Inflammatory macrophage treated with lipopolysaccharide for 1 hour (primary cell): ENCODE measurements around the gene CDH16.
"Not testable (repeated sequence)": the region's sequence is repeated elsewhere in the genome, so short reads cannot be mapped to it uniquely, and the experiment has no call there.

Experiments used
- DNase-seq, 2 donors: peaks; one replicate each; pipeline ENCODE4 v3.0.0-alpha.2; 2020 to 2022

The CDH16 gene

DNA sequence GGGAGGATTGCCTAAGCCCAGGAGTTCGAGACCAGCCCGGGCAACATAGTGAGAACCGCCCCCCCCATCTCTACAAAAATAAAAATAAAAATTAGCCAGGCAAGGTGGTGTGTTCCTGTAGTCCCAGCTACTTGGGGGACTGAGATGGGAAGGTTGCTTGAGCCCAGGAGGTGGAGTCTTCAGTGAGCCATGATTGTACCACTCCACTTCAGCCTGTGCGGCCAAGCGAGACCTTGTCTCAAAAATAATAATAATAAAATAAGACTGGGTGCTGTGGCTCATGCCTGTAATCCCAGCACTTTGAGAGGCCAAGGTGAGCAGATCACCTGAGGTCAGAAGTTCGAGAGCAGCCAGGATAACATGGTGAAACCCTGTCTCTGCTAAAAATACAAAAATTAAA is 26.9 kb downstream of the CDH16 start:
- DNase-seq, result no peak

DNA sequence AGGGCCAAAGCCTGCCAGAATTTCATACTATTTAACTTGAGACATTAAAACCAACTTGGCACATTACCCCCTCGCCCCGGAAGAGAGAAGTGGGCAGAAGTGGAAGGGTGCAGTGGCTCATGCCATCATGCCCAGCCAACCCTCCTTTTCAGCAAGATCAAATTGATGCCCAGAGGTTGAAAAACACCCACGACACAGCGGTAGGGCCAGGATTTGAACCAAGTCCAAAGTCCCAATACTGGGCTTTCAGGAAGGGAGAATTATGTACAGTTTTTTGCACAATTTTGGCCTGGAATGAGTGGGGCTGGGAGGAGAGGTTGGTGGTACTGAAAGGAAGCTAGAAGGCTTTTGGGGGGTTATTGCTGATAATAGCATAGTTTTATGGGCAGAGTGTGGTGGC is 27.3 kb downstream of the CDH16 start:
- no peak for DNase-seq

DNA sequence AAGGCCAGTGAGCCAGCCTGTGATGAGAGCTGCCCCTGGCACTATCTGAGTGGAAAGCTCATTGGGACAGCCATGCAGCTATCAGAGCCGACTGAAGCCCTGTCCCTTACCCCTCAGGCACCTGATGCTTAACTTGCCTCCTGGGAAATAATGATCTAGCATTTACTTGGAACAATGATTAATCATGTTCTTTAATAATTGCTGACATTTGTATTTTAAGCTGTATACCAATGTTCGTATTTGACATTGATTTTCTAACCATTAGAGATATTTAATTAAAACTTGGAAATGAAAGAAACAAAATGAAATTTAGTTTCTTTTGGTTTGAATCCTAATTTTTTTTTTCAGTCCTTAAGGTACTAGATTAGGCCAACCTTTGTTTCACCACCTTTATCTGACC is 27.9 kb downstream of the CDH16 start:
- DNase-seq, result no peak

DNA sequence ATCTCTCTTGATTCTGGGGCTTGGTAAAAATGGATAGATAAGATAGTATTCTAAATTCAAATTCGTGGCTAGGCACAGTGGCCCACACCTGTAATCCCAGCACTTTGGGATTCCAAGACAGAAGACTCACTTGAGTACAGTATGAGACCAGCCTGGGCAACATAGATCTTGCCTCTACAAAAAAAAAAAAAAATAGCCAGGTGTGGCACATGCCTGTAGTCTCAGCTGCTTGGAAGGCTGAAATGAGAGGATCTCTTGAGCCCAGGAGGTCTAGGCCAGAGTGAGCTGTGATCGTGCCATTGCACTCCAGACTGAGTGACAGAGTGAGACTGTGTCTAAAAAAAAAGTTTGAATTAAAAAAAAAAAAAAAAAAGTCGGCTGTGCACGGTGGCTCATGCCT is 29.1 kb downstream of the CDH16 start:
- no peak for DNase-seq

DNA sequence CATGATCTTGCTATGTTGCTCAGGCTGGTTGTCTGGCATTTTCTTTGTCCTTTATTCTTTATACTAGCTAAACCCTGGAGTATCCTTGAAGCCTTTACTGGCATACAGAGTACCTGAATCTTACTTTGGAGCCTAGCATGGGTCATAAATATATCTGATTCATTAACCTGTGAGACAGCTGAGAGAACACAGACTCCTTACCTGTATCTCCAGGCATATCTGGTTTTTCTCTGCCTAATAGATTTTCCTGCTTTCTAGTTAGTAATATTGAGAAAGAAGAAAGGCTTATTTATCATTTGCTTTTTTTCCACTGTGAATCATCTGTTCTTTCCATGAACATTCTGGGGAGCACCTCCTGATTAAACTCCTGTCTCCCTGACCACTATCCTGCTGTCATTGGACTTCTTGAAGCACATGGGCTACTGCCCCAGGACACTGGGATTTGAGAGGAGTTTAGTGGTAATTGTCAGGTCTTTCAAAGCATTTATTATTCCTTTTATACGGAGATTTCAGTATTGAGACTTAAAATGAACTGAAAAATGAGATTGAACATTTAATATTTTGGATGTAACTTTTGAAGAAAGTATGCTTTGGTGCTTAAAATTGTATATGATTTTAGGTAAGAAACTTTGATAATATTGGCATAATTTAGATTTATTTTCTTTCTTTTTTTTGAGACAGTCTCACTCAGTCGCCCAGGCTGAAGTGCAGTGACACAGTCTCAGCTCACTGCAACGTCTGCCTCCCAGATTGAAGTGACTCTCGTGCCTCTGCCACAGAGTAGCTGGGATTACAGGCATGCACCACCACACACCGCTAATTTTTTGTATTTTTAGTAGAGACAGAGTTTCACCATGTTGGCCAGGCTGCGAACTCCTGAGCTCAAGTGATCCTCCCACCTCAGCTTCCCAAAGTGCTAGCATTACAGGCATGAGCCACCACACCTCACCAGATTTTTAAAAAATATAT is 29.8 kb downstream of the CDH16 start:
- no peak for DNase-seq

DNA sequence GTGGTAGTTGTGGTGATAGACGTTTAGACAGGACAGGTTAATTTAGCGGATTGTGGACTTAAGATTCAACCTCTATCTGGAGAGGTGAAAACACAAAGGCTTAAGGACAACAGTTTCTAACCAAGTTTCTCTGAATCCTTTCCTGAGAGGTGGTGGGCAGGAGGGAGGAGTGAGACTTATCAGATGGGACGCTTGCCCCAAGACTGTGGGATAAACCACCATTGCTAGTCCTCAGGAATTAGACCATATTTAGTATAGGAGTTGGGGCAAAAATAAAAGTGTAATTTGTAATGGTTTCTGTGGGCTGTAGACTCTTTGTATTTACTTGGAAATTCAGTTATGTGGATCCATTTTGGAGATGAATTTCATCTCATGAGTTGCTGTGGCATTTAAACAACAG is 31.8 kb downstream of the CDH16 start:
- DNase-seq, result no peak

DNA sequence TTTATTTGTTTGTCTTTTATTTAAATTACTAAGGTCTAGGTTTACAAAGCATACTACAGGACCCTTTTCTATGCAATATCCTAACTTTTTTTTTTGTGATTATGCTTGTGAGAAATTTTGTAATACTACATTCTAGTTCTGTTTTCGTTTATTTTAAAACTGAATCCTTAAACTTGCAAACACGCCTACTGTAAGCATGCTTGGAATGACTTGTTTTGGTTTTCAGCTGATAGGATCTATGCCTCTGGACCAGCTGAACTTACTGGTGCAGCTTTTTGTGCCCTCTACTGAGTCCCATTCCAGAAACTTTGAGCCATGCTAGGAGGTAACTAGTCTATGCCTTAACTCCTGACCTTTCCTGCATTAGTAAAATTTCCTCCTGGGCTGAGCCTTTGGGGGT is 32.4 kb downstream of the CDH16 start:
- no peak for DNase-seq

DNA sequence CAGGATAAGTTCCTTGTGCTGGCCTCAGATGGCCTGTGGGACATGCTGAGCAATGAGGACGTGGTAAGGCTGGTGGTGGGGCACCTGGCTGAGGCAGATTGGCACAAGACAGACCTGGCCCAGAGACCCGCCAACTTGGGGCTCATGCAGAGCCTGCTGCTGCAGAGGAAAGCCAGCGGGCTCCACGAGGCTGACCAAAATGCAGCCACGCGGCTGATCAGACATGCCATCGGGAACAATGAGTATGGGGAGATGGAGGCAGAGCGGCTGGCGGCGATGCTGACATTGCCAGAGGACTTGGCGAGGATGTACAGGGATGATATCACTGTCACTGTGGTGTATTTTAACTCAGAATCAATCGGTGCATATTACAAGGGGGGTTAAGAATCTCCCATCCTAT is 33.2 kb downstream of the CDH16 start:
- DNase-seq, result no peak

DNA sequence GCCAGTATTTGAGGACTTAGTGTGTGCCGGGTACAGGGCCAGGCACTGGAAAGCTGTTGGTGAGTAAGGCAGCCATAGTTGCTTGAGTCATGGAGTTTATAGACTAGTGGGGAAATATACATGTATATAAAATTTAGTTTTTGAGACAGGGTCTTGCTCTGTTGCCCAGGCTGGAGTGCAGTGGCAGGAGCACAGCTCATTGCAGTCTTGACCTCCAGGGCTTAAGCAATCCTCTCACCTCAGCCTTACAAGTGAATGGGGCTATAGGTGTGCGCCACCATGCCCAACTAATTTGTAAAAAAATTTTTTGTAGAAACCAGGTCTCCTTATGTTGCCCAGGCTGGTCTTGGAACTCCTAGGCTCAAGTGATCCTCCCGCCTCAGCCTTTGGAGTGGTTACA is 36.0 kb downstream of the CDH16 start:
- no peak for DNase-seq

DNA sequence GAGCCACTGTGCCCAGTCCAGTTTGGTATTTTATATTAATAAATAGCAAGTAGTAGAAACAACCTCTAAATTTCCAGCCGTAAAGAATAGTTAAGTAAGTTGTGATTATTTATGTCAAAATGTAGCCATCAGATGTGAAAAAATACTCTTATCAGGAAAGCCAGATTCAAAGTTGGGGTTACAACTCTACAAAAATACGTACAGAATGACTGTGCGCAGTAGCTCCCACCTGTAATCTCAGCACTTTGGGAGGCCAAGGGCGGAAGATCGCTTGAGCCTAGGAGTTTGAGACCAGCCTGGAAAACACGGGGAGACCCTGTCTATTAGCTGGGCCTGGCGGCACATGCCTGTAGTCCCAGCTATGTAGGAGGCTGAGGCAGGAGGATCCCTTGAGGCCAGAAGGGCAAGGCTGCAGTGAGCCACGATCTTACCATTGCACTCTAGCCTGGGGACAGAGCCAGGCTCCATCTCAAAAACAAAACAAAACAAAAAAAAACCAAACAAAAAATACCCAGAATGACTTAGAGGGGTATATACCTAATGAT is 36.6 kb downstream of the CDH16 start:
- no peak for DNase-seq

DNA sequence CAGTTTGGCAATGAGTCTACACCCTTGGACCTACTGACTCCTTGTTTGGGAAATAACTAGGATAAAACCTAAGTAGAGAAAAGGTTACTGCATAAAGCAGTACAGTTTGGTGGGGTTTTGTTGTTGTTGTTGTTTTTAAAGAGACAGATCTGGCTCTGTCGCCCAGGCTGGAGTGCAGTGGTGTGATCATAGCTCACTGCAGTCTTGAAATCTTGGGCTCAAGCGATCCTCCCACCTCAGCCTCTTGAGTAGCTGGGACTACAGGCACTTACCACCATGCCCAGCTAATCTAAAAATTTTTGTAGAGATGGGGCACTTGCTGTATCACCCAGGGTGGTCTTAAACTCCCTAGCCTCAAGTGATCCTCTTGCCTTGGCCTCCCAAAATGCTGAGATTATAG is 37.1 kb downstream of the CDH16 start:
- no peak for DNase-seq

DNA sequence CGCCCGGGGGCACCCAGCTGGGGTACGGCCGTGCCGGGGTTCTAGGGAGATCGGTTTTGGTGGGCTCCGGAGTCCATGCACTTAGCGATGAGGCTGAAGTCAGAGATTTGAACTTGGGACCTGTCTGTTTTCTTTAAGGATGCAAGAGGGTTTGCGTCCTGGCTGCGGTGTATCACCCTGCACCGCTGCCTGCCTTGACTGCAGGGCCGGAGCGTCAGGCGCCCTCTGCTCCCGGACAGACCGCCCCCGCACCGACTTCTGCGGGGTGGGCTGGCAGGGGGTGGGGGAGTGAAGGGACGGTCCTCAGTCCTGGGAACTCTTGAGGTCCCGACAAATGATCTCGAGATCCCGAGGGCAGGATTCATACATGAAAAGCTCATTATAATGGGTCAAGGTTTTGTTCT is 37.7 kb downstream of the CDH16 start:
- no peak for DNase-seq

DNA sequence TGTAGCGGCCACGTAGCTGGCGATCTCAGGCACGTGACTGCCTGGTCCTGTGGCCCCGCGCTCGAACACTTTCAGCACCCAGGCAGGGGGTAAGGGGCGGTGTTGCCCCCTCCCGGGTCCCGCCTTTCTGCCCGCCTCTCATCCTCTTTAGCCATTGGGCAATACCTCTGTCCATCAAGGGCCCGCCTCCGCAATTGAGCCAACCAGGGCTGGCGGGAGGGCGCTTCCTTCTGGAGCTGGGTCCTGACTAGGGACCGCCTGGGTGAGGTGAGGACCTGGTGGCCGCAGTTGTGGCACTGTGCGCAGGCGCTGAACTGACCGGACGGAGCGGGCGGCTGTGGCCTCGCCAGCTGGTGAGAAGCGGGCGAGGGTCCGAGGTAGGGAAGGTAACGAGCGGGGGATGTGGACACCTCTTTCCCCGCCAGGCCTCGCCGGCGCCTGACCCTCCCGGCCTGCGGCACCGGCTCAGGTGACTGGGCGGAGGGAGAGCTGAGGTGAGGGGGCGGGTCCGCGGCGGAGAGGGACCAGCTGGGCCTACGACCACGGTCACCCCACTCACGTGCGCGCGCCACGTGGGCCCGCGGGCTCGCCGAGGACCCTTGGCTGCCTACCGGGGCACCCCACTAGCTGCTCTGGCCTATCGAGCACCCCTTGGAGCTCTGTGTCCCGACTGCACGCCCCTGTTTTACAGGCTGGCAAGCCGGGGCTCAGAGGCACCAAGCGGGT is 38.2 kb downstream of the CDH16 start, which contains the start of gene PDP2:
PDP2 (plus strand) TSS at position 228 of the 726 bp plus-strand sequence. CDS start 3,770 bp downstream, outside the sequence.
- peak; percentile 83 to 95 for DNase-seq

DNA sequence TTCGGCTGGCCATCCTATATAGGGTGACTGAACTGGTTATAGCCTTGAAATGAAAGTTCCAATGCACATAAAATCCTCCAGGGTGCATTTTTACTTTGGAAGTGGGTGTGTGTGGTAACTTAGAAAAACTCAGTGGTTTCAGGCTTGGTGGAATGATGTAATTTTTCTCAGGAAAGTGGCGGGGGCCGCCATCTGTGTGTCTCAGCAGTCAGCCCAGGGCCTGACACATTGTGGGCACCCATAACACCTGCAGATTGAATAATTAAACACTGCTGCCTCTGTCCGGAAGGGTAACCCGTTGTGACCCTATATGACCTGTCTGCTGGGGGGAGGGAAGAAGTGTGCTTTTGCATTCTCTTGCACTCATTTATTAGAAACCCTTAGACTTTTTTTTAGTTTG is 40.6 kb downstream of the CDH16 start:
- DNase-seq, result peak; percentile 81 to 83

DNA sequence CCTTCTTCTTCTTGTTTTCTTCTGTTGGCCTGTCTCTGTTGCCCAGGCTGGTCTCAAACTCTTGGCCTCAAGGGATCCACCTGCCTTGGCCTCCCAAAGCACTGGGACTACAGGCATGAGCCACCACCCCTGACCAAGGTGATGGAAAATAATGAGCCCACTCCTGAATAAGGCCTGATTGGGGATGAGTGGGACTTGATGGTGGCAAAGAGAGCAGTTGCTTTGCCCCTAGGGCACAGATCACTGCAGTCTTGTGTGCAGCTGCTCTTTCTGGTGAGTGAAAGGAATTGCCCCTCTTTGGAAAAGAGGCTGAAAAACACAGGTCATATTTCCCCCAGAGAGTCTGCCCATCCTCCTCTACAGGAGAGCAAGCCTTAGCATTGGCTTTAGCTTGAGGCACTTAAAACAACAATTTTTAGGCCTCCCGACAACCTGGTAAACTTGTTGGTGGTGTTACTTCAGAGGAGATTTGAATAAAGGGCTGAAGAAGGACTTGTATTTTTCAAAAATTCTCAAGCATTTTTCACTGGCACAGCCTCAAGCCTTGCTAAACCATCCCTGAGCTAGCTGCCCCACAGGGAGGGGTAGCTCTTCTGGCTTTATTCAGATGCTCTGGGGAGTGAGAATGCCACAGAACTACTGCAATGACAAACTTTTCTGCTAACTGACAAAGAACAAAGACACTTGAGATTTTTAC is 44.5 kb downstream of the CDH16 start:
- no peak for DNase-seq

DNA sequence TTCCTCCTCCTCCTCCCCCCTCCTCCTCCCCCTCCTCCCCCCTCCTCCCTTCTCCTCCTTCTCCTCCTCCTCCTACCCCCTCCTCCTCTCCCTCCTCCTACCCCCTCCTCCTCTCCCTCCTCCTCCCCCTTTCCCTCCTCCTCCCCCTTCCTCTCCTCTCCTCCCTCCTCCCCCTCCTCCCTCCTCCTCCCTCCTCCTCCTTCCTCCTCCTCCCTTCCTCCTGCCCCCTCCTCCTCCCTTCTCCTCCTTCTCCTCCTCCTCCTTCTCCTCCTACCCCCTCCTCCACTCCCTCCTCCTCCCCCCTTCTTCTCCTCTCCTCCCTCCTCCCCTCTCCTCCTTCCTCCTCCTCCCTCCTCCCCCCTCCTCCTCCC is 45.0 kb downstream of the CDH16 start:
- no peak for DNase-seq

DNA sequence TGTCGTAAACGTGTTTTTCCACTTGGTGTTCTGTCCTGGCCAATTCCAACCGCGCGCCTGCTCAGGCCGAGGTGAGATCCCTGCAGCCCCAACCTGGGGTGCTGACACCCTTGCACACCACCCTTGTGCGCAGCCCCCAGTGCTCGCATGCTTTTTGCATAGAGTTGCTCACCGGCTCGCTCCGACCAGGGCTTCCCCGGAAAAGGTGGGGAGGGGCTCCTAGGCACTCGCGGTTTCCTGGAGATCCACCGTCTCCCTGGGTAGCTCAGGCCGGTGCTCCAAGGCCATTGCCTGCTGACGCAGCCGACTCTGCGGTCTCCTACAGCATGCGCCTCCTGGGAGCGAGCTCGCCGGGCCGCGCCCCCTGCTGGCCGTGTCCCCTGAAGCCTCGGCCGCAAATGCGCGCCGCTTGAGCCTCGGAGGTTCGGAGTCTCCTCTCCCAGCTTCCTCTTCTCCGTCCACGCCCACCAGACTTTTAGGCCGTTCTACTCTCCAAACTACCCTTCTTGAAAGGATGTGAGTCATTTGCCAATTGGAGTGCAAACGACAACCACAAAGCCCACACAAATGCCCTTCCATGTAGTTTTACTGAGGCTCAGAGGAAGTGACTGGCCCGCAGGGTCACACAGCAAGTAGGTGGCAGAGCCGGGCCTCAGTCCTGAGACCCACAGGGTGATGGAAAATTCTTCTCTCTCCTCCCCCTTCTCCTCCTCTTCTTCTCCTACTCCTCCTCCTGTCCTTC is 45.6 kb downstream of the CDH16 start:
- peak; percentile 99 to 100 for DNase-seq

DNA sequence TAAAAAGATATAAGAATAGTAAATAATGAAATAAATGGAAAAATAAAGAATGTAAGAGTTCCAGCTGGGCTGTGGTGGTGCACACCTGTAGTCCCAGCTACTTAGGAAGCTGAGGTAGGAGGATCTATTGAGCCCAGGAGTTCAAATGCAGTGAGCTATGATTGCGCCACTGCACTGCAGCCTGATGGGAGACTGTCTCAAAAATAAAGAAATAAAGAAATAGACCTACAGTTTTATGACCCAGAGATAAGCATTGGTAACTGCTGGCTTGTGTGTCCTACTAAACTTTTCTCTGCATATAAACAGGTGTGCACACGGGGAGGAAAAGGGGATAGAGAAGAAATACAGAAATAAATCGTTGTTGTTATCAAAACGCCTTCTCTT is 46.1 kb downstream of the CDH16 start:
- no peak for DNase-seq

DNA sequence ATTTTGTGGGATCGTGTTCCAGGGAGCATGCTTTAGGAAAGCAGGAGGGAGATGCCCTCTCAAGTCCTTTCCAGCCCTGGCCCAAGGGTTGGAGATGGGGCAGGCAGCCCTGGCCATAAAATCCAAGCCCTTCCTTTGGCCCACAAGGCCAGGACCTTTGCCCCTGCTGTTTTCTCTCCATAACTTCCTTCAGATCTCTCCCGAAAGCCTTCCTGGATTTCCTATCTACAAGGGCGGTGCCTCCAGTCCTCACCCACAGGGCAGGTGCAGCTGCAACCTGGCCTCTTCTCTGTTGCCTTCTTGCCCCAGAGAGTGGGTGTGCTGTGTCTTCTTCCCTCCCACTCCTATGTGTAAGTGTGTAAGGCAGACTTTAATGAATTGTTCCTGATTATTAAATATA is 46.8 kb downstream of the CDH16 start:
- DNase-seq, result no peak

DNA sequence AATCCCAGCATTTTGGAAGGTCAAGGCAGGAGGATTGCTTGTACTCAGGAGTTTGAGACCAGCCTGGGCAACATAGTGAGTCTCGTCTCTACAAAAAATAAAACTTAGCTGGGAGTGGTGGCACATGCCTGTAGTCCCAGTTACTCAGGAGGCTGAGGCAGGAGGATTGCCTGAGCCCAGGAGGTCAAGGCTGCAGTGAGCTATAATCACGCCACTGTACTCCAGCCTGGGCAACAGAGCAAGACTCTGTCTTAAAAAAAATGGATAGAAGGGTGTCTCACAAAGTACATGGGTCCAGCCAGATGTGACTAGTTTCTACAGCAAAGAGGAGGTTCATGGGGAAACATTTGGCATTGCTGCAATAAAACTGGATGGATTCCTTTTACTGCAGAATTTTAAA is 47.3 kb downstream of the CDH16 start:
- not testable (repeated sequence) for DNase-seq

DNA sequence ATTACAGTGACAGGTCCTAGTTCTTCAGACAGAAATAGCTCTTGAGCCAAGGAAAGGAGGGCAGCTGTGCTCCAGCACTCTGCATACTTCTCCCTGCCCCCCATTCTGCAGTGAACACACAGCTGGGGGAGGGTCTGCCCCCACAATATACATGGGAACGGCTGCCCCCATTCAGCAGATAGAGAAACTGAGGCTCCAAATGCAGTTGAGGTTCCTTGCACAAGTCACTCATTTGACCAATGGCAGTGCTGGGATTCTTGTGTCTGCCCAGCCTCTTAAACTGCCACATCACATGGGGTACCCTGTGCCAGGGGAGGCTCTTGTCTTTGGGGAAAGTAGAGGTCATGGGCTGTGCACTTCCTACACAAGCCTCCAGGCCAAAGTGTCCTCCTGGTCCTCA is 49.3 kb downstream of the CDH16 start:
- DNase-seq, result no peak

DNA sequence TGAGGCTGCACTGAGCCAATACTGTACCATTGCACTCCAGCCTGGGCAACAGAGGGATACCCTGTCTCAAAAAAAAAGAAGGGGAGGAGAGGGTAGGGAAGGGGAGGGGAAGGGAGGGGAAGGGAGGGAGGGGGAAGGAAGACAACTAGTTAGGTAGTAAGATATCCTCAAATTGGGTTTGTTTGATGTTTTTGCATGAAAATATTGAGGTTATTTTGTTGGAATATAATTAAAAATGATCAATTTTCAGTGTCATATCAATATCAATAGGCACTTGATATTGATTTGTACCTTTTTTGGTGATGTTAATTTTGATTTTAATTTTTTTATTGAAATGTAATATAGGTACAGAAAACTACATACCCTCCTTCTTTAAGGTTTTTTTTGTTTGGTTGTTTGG is 55.0 kb downstream of the CDH16 start:
- DNase-seq, result no peak
